ENCODE results near the gene LSM14B.
"Not testable (repeated sequence)": the region's sequence is repeated elsewhere in the genome, so short reads cannot be mapped to it uniquely, and the experiment has no call there.

GRCh38 chr20:62148383-62148782 lies 26.1 kb downstream of the LSM14B start:
- TF ChIP-seq, protein P1, sequence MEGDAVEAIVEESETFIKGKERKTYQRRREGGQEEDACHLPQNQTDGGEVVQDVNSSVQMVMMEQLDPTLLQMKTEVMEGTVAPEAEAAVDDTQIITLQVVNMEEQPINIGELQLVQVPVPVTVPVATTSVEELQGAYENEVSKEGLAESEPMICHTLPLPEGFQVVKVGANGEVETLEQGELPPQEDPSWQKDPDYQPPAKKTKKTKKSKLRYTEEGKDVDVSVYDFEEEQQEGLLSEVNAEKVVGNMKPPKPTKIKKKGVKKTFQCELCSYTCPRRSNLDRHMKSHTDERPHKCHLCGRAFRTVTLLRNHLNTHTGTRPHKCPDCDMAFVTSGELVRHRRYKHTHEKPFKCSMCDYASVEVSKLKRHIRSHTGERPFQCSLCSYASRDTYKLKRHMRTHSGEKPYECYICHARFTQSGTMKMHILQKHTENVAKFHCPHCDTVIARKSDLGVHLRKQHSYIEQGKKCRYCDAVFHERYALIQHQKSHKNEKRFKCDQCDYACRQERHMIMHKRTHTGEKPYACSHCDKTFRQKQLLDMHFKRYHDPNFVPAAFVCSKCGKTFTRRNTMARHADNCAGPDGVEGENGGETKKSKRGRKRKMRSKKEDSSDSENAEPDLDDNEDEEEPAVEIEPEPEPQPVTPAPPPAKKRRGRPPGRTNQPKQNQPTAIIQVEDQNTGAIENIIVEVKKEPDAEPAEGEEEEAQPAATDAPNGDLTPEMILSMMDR (IDR thresholded peaks at IDR 0.05; ENCODE audit: poor library complexity): not testable (repeated sequence)
- TF ChIP-seq EZH2 (IDR thresholded peaks at IDR 0.05; ENCODE audit: borderline replicate concordance); EZH2phosphoT487 (IDR thresholded peaks at IDR 0.05; ENCODE audit: low read depth, severe bottlenecking, unreplicated experiment): not testable (repeated sequence)

Measured in hepatocyte (in vitro differentiated cells).